Measurements from ENCODE around the gene PTPN1.

DNA sequence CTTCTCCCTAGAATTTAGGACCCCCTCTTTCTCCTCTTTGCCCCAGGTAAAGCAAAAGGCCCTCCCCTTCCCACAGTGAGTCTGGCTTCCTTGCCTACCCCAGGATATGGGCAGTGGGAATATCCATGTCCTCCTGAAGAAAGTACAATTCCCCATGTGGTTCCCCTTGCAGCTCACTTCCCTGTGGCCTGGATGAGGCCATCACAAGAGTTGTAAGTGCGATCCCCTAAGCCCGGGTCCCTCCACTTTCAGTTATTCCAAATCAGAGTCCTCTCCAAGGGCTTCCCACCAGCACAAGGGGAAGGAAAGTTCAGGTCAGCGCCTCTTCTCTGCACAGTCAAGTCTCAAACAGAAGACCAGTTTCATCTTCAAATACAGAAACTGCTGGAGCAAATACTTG is 10.2 kb upstream of the PTPN1 start:
- TF ChIP-seq, protein P1, sequence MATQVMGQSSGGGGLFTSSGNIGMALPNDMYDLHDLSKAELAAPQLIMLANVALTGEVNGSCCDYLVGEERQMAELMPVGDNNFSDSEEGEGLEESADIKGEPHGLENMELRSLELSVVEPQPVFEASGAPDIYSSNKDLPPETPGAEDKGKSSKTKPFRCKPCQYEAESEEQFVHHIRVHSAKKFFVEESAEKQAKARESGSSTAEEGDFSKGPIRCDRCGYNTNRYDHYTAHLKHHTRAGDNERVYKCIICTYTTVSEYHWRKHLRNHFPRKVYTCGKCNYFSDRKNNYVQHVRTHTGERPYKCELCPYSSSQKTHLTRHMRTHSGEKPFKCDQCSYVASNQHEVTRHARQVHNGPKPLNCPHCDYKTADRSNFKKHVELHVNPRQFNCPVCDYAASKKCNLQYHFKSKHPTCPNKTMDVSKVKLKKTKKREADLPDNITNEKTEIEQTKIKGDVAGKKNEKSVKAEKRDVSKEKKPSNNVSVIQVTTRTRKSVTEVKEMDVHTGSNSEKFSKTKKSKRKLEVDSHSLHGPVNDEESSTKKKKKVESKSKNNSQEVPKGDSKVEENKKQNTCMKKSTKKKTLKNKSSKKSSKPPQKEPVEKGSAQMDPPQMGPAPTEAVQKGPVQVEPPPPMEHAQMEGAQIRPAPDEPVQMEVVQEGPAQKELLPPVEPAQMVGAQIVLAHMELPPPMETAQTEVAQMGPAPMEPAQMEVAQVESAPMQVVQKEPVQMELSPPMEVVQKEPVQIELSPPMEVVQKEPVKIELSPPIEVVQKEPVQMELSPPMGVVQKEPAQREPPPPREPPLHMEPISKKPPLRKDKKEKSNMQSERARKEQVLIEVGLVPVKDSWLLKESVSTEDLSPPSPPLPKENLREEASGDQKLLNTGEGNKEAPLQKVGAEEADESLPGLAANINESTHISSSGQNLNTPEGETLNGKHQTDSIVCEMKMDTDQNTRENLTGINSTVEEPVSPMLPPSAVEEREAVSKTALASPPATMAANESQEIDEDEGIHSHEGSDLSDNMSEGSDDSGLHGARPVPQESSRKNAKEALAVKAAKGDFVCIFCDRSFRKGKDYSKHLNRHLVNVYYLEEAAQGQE (IDR thresholded peaks at IDR 0.05; ENCODE audit: unreplicated experiment): no peak
- TF ChIP-seq EZH2 (IDR thresholded peaks at IDR 0.05; ENCODE audit: low read depth, unreplicated experiment): no peak
- TF ChIP-seq POLR2AphosphoS5 (IDR thresholded peaks at IDR 0.05; ENCODE audit: low read depth): no peak

Data from GM23338 (cell line).